Right lobe of liver (tissue), 6 donors: ENCODE results near the gene TIPIN. TPM values are rescaled to one million over a fixed set of nuclear protein-coding genes. Genes with fewer than 3 reads are reported as not detected.
"Not testable (repeated sequence)": the region's sequence is repeated elsewhere in the genome, so short reads cannot be mapped to it uniquely, and the experiment has no call there.

Source experiments
- ATAC-seq, 4 donors: fragments of 200-7000 bp; cut with Tn5 transposase; one replicate each; pipeline ENCODE4 v1.9.1; 2020; ENCODE audit warnings: mild to moderate bottlenecking in 4 of 4, moderate library complexity in 4 of 4
- DNase-seq, 3 donors: peaks; one replicate each; pipeline ENCODE4 v3.0.0-alpha.2; 2020
- H3K27ac ChIP-seq, 3 donors: fragments of 200-600 bp; one replicate each; pipeline ENCODE4 v1.8.0; 2022
- H3K27me3 ChIP-seq, 2 donors: fragments of 200-600 bp; one replicate each; pipeline ENCODE4 v1.8.0; 2022
- H3K36me3 ChIP-seq, 4 donors: fragments of 200-600 bp; sonication (generic) in 1 of 4; one replicate each; pipeline versions ENCODE4 v1.5.1 to v1.8.0; 2017 to 2022; ENCODE audit warnings: control low read depth in 1 of 4
- H3K4me1 ChIP-seq, 4 donors: fragments of 200-600 bp; sonication (generic) in 1 of 4; one replicate each; pipeline versions ENCODE4 v1.5.1 to v1.8.0; 2017 to 2022; ENCODE audit warnings: control low read depth in 1 of 4
- H3K4me3 ChIP-seq, 3 donors: fragments of 200-600 bp; one replicate each; pipeline ENCODE4 v1.8.0; 2022
- H3K9me3 ChIP-seq, 4 donors: fragments of 200-600 bp; sonication (generic) in 1 of 4; one replicate each; pipeline versions ENCODE4 v1.5.1 to v1.8.0; 2017 to 2022; ENCODE audit warnings: control low read depth in 1 of 4
- POLR2A ChIP-seq: fragments of 450-650 bp; IDR thresholded peaks from one replicate; pipeline ENCODE4 v1.6.1; 2017; ENCODE audit warnings: antibody characterized with exemption, mild to moderate bottlenecking
- WGBS: methylation state at CpG from one replicate; pipeline ENCODE4 v1.1.6; 2018; ENCODE audit warnings: low coverage, low lambda C conversion rate; ENCODE audit not compliant: insufficient coverage; ENCODE audit errors: missing lambda C conversion rate; 5-methylcytosine and 5-hydroxymethylcytosine counted together
- intact Hi-C, 2 donors: fragments of 100-400 bp; cut with DNase I; formaldehyde crosslinking; loops; one replicate each; pipeline versions ENCODE4 v1.11.2 to v1.14.1; 2022
- total RNA-seq, 6 experiments: library from RNA; depleted of rRNA in 2 of 6; stranded (reverse); fragments of >200 nt in 2 of 6; fragmentation: NEBNext Ultra II Directional in 3 of 6; extraction: Animal tissue kit (Norgen Biotek cat#: 25700) in 3 of 6; gene quantifications; one replicate each; pipeline versions ENCODE4 v1.1.0 to v1.2.4, GENCODE V29; 2016 to 2023
- TF ChIP-seq, protein P1 (sequence below), 4 donors: fragments of 200-600 bp in 3 of 4; fragments of 450-650 bp in 1 of 4; IDR thresholded peaks; one replicate each; pipeline versions ENCODE4 v1.5.1 to v1.8.0; 2016 to 2022; ENCODE audit warnings: antibody characterized with exemption in 4 of 4, mild to moderate bottlenecking in 2 of 4
- donor health status: DM: no; HTN: yes; CAD: no.
- donor health status: DM: no; HTN: no; CAD: no.
- donor health status: DM: no; HTN: no; CAD: no.
- donor health status: DM: no; HTN: yes; CAD: no.
- donor health status: DM: no; HTN: yes; CAD: no.

Gene TIPIN
- total RNA-seq, 6 experiments from 2014 or later, result 2.4 to 5.1 (median 2.9) TPM

DNA sequence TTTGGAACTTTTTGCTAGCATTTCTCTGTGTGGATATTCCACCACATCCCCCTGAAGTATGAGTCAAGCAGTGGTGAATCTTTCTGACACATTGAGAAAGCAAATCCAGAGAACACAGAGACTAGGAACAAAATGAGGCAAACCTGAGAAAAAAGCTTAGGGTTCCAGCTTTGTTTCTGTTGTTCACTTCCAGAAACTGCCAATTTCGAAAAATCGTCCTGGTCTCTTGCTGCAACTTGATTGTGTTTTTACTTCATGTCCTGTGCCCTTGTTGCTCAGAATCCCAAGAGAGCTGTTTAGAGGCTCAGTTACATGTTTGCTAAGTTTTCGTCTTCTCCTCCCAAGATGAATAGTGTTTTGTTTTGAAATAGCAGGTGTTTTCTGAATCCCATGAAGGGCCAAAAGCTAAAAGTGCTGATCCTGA lies 43.9 kb upstream of the TIPIN start:
- no peaks in the 10 kb centered on the region for H3K9me3 ChIP-seq
- WGBS, result 69% methylated on average over 3 of the region's 3 CpGs
- no peak for ATAC-seq
- H3K4me3 ChIP-seq, result no peak overlapping the region
- H3K4me1 ChIP-seq, result peaks cover 0 to 25% (median 12%) of the 10 kb centered on the region in 4 donors
- DNase-seq, result no peak
- TF ChIP-seq, protein P1, sequence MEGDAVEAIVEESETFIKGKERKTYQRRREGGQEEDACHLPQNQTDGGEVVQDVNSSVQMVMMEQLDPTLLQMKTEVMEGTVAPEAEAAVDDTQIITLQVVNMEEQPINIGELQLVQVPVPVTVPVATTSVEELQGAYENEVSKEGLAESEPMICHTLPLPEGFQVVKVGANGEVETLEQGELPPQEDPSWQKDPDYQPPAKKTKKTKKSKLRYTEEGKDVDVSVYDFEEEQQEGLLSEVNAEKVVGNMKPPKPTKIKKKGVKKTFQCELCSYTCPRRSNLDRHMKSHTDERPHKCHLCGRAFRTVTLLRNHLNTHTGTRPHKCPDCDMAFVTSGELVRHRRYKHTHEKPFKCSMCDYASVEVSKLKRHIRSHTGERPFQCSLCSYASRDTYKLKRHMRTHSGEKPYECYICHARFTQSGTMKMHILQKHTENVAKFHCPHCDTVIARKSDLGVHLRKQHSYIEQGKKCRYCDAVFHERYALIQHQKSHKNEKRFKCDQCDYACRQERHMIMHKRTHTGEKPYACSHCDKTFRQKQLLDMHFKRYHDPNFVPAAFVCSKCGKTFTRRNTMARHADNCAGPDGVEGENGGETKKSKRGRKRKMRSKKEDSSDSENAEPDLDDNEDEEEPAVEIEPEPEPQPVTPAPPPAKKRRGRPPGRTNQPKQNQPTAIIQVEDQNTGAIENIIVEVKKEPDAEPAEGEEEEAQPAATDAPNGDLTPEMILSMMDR (IDR thresholded peaks at IDR 0.05), result no peak
- no peak for TF ChIP-seq POLR2A
- intact Hi-C loops, result no loop called here
- H3K36me3 ChIP-seq, result no peaks in the 10 kb centered on the region
- no peak overlapping the region for H3K27ac ChIP-seq
- H3K27me3 ChIP-seq, result no peaks in the 10 kb centered on the region

DNA sequence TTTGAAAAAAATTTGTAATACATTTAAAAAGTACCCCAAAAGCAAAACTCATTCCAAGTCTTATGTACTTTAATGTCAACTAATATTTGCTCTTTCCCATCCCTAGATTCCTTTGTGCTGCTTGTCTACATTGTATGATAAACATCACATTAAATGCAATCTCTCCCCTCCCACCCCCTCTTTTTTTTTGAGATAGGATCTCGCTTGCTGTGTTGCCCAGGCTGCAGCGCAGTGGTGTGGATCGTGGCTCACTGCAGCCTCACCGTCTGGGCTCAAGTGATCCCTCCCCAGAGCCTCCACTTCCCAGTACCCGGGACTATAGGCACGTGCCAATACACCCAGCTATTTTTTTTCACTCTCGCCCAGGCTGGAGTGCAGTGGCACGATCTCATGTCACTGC lies 42.8 kb upstream of the TIPIN start:
- Histone ChIP-seq H3K4me3 (no peak overlapping the region), H3K4me1 (peaks cover 0 to 15% (median 7%) of the 10 kb centered on the region in 4 donors), H3K27me3 (no peaks in the 10 kb centered on the region), H3K9me3 (no peaks in the 10 kb centered on the region), H3K27ac (no peak overlapping the region), H3K36me3 (no peaks in the 10 kb centered on the region)
- DNase-seq (no peak), ATAC-seq (no peak)
- TF ChIP-seq, protein P1 (IDR thresholded peaks at IDR 0.05), result no peak
- no peak for TF ChIP-seq POLR2A
- 94% methylated on average over 8 of the region's 8 CpGs for WGBS
- intact Hi-C loops, result no loop called here

DNA sequence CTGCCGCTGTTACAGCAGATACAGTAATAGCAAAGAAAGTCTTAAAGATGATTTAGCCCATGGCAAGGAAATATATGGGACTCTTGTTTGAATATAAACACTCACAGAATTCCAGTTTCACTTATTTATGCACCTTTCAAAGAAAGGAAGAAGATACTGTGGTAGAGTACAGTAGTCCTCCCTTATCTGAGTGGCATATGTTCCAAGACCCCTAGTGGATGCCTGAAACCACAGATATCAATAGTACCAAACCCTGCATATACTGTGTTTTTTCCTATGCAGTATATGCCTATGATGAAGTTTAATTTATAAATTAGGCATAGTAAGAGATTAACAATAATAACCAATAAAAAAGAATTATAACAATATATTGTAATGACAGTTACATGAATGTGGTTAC lies 38.4 kb upstream of the TIPIN start:
- intact Hi-C loops, result no loop called here
- Histone ChIP-seq H3K36me3 (no peaks in the 10 kb centered on the region), H3K9me3 (no peaks in the 10 kb centered on the region), H3K27ac (no peak overlapping the region), H3K4me1 (peaks cover 0 to 9% (median 0%) of the 10 kb centered on the region in 4 donors), H3K27me3 (no peaks in the 10 kb centered on the region), H3K4me3 (no peak overlapping the region)
- WGBS, result 100% methylated on average over 1 of the region's 1 CpG
- TF ChIP-seq POLR2A, result no peak
- TF ChIP-seq, protein P1 (IDR thresholded peaks at IDR 0.05), result no peak
- no peak for ATAC-seq
- no peak for DNase-seq

DNA sequence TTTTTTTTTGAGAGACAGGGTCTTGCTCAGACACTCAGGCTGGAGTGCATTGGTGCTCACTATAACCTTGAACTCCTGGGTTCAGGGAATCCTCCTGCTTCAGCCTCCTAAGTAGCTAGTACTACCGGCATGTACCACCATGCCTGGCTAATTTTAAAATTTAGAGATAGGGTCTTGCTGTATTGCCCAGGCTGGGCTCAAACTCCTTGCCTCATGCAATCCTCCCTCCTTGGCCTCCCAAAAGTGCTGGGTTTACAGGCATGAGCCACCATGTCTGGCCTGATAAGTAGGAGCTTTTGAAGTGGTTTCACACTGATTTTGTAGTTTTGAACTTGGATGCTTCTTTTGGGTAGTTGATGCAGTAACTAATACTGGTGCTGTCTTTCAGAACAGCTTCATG lies 38.0 kb upstream of the TIPIN start:
- no peak overlapping the region for H3K4me3 ChIP-seq
- peaks cover 0 to 9% (median 0%) of the 10 kb centered on the region in 4 donors for H3K4me1 ChIP-seq
- no peak overlapping the region for H3K27ac ChIP-seq
- H3K27me3 ChIP-seq, result no peaks in the 10 kb centered on the region
- WGBS, result 100% methylated on average over 1 of the region's 1 CpG
- intact Hi-C loops, result no loop called here
- TF ChIP-seq POLR2A, result no peak
- TF ChIP-seq, protein P1 (IDR thresholded peaks at IDR 0.05), result no peak
- no peak for ATAC-seq
- no peak for DNase-seq
- H3K9me3 ChIP-seq, result no peaks in the 10 kb centered on the region
- H3K36me3 ChIP-seq, result no peaks in the 10 kb centered on the region

DNA sequence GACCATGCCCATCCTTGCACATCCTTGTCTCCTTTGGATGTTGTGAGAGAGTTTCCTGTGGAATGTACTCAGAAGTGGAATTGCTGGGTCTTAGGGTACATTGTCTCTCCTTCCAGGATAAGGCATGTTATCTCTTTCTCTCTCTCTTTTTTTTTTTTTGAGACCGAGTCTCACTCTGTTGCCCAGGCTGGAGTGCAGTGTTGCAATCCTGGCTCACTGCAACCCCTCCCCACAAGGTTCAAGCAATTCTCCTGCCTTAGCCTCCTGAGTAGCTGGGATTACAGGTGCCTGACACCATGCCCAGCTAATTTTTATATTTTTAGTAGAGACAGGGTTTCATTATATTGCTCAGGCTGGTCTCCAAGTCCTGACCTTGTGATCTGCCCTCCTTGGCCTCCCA lies 36.6 kb upstream of the TIPIN start:
- H3K4me1 ChIP-seq, result peaks cover 0 to 16% (median 4%) of the 10 kb centered on the region in 4 donors
- ATAC-seq, intact Hi-C loops, H3K27me3 ChIP-seq, H3K4me3 ChIP-seq, H3K27ac ChIP-seq, H3K9me3 ChIP-seq, DNase-seq, H3K36me3 ChIP-seq: not testable (repeated sequence)
- WGBS, result 63% methylated on average over 1 of the region's 1 CpG
